ENCODE results near the gene SRGAP1.

The SRGAP1 gene

DNA sequence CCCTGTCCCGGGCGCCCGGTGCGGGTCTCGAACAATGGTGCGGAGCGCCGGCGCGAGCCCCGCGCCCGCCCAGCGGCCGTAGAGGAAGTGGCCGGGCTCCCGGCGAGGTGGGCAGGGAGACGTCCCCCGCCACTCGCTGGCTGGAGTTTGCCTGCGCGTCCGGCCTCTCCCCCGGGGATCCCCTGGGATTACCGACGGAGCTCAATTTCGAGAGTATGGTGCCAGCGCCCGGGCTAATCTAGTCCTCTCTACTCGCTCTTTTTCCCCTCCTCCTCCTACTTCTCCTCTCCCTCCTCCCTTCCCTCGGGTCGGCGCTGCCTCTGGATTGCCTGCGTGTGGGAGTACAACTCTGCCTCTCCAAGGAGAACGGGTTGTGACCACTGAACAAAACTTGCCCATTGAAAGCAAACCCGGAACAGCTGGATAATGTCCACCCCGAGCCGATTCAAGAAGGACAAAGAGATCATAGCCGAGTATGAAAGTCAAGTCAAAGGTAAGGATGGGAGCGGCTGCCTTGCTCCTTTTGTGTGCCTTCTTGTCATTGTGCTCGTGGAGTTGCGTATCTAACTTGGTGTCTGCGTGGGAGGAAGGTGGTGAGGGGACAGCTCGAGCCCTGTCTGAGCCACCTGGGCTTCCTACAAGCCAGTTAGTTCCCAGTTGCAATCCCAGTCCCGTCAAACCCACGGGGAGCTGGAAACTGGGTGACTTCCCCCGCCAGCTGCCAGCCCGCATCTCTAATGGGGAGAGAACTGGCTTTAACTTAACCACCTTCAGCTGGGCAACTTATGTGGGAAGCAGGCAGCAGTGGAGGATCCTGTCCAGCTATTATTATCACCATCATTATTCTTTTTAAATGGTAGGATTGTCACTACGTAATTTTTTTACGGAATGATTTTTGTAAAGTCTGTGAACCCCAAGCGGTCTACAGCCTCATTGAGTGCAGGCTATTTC lies at the start of gene SRGAP1:
Gene SRGAP1, plus strand, starts transcription at position 310 of the 951 bp plus-strand sequence. Its CDS starts 117 bp downstream, at position 427.
- no peak for DNase-seq (ENCODE audit: low read depth)
- TF ChIP-seq, protein P1, sequence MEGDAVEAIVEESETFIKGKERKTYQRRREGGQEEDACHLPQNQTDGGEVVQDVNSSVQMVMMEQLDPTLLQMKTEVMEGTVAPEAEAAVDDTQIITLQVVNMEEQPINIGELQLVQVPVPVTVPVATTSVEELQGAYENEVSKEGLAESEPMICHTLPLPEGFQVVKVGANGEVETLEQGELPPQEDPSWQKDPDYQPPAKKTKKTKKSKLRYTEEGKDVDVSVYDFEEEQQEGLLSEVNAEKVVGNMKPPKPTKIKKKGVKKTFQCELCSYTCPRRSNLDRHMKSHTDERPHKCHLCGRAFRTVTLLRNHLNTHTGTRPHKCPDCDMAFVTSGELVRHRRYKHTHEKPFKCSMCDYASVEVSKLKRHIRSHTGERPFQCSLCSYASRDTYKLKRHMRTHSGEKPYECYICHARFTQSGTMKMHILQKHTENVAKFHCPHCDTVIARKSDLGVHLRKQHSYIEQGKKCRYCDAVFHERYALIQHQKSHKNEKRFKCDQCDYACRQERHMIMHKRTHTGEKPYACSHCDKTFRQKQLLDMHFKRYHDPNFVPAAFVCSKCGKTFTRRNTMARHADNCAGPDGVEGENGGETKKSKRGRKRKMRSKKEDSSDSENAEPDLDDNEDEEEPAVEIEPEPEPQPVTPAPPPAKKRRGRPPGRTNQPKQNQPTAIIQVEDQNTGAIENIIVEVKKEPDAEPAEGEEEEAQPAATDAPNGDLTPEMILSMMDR (IDR thresholded peaks at IDR 0.05; ENCODE audit: low read depth, low read length, missing control alignments): no peak
- peak within 1 kb of the TSS; percentile 77 for H3K4me3 ChIP-seq (ENCODE audit: low read depth, low read length)

- H3K4me3 ChIP-seq (ENCODE audit: low read depth, low read length): no peak overlapping the region
- no peak for DNase-seq (ENCODE audit: low read depth)
- TF ChIP-seq, protein P1 (IDR thresholded peaks at IDR 0.05; ENCODE audit: low read depth, low read length, missing control alignments): no peak
Observed at GRCh38 chr12:63795032-63795687, 49.3 kb upstream of the SRGAP1 start.

- no peak overlapping the region for H3K4me3 ChIP-seq (ENCODE audit: low read depth, low read length)
- DNase-seq (ENCODE audit: low read depth): no peak
- TF ChIP-seq, protein P1 (IDR thresholded peaks at IDR 0.05; ENCODE audit: low read depth, low read length, missing control alignments): no peak
Observed at GRCh38 chr12:63795944-63796343, 48.6 kb upstream of the SRGAP1 start.

- DNase-seq (ENCODE audit: low read depth): no peak
- TF ChIP-seq, protein P1 (IDR thresholded peaks at IDR 0.05; ENCODE audit: low read depth, low read length, missing control alignments): peak; percentile 33
- no peak overlapping the region for H3K4me3 ChIP-seq (ENCODE audit: low read depth, low read length)
Observed at GRCh38 chr12:63802012-63802608, 42.4 kb upstream of the SRGAP1 start.

DNA sequence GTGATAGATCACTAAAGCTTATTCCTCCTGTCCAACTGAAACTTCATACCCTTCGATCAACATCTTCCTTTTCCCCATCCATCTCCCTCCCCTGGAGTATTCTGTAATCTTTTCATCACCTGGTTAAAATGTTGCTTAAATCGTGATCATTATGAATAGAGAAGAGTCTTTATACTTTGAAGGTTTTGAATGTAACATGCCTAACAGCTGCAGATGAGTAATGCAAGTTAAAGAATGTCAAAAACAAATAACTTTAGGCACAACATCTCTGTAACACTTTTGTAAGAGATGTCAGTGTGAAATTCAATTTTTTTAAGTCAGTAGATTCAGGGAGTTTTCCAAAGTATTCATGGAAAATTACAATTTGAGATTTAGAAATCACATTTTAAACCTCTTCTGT lies 39.8 kb upstream of the SRGAP1 start:
- DNase-seq (ENCODE audit: low read depth): no peak
- no peak overlapping the region for H3K4me3 ChIP-seq (ENCODE audit: low read depth, low read length)
- TF ChIP-seq, protein P1 (IDR thresholded peaks at IDR 0.05; ENCODE audit: low read depth, low read length, missing control alignments): no peak

DNA sequence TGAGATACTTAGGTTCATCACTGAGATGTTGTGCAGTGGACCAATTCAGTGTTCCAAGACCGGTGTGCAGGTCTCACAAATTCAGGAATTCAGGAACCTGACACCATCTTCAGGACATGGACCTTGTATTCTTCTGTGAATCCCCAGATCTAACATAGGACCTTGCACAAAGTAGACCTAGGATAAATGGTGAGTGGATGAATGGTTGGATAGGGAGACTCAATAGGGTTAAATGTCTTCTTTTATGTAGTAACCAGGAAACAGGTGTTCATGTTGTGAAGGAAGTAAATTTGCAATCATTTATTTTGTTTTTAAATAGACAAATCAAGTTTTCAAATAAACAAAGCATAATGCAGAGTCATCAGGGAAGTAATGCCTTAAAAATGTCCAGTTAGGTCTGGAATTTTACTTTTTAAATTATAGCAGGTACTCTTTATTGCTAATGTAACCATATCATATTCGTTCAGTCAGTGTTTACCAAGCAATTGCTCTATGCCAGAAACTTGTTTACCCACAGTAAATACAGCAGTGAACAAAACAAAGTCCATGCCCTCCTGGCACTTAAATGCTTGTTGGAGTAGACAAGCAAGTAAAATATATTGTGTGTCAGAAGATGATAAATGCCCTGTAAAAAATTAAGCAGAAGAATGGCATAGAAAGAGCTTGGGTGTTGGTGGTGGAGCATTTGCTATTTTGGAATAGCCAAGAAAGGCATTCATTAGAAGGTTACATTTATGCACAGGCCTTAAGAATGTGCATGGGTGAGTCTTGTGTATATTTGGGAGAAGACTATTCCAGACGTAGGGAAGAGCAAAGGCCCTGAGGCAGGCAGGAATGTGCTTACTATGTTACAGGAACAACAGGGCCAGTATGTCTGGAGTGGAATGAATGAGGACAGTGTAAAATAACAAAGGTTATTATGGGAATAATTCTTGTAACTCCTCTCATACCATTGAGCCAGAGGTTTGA lies 38.5 kb upstream of the SRGAP1 start:
- DNase-seq (ENCODE audit: low read depth): no peak
- H3K4me3 ChIP-seq (ENCODE audit: low read depth, low read length): no peak overlapping the region
- TF ChIP-seq, protein P1 (IDR thresholded peaks at IDR 0.05; ENCODE audit: low read depth, low read length, missing control alignments): no peak
